HL-60 (cell line): ENCODE results near the gene C15orf61.
A peak's percentile ranks its signal among the peaks of the same experiment; 100 is the strongest.

Experiments used
- DNase-seq, 2 experiments: peaks; one replicate each; pipeline ENCODE4 v3.0.0-alpha.2; 2010 to 2020; ENCODE audit warnings: low read depth in 1 of 2, low spot score in 1 of 2
- H3K27ac ChIP-seq: fragments of 250-450 bp; sonication (Bioruptor Pico); replicated peaks from 2 replicates; pipeline ENCODE4 v1.5.1; 2020; ENCODE audit warnings: mild to moderate bottlenecking, moderate library complexity
- H3K27me3 ChIP-seq: fragments of 250-450 bp; sonication (Bioruptor Pico); 2 replicates; pipeline ENCODE4 v1.5.1; 2021; ENCODE audit warnings: mild to moderate bottlenecking, moderate library complexity; ENCODE audit not compliant: insufficient read depth, poor library complexity, severe bottlenecking
- H3K4me3 ChIP-seq: replicated peaks from 2 replicates; pipeline ENCODE4 v1.5.1; 2011; ENCODE audit warnings: mild to moderate bottlenecking, control low read depth, low read length; ENCODE audit not compliant: insufficient read depth
- GABPA ChIP-seq: IDR thresholded peaks from 2 replicates; pipeline ENCODE4 v1.6.1; 2012; ENCODE audit warnings: low read depth
- POLR2AphosphoS5 ChIP-seq: IDR thresholded peaks from 2 replicates; pipeline ENCODE4 v1.6.1; 2012; ENCODE audit warnings: low read depth
- SPI1 ChIP-seq: IDR thresholded peaks from 2 replicates; pipeline ENCODE4 v1.6.1; 2012; ENCODE audit warnings: low read depth, mild to moderate bottlenecking, borderline replicate concordance
- TF ChIP-seq, protein P1 (sequence below): IDR thresholded peaks from 2 replicates; pipeline ENCODE4 v1.6.1; 2012; ENCODE audit warnings: low read depth; ENCODE audit not compliant: insufficient replicate concordance
- TF ChIP-seq, protein P2 (sequence below): IDR thresholded peaks from one replicate; pipeline ENCODE4 v1.5.1; 2011; ENCODE audit warnings: low read length, control low read depth, inconsistent platforms; ENCODE audit not compliant: insufficient read depth

Gene C15orf61

DNA sequence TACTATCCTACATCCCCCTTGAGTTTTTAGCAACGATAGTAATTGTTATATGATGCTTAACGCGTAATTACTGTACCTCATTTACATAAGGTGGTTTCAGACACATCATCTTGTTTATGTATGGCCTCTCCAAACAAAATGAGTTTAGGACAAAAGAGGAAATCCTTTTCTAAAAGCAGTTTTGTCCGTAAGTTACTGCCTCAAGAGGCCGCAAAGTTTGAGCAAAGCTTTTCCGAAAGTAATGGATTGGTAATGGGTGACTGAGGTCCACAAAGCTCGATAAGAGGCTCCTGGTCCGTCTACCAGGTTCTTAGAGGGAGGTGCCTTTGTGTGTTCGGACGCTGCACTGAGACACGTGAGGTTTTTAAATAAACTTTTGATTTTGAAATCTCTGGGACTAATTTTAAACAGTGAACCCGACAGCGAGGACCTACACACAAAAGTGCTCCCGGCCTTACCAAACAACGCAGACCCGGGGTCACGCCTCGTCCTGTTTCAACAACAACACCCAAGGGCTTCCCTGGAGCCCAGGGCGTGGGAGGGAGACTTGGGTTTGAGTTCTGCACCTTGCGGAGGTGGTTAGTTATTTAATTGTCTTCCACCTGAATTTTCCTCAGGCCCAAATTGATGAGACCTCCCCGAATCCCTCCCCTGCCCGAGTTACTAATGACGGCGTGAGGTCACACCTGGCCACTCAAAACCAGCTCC lies 456 bp upstream of the C15orf61 start:
- no peaks in the 10 kb centered on the region for H3K27me3 ChIP-seq
- H3K27ac ChIP-seq: peak overlapping the region; percentile 81
- DNase-seq: no peak
- peak overlapping the region; percentile 59 for H3K4me3 ChIP-seq
- TF ChIP-seq POLR2AphosphoS5: peak; percentile 43; the same call in 1 of the 2 replicates
- TF ChIP-seq SPI1: peak; percentile 70; the same call in 1 of the 2 replicates
- TF ChIP-seq, protein P1, sequence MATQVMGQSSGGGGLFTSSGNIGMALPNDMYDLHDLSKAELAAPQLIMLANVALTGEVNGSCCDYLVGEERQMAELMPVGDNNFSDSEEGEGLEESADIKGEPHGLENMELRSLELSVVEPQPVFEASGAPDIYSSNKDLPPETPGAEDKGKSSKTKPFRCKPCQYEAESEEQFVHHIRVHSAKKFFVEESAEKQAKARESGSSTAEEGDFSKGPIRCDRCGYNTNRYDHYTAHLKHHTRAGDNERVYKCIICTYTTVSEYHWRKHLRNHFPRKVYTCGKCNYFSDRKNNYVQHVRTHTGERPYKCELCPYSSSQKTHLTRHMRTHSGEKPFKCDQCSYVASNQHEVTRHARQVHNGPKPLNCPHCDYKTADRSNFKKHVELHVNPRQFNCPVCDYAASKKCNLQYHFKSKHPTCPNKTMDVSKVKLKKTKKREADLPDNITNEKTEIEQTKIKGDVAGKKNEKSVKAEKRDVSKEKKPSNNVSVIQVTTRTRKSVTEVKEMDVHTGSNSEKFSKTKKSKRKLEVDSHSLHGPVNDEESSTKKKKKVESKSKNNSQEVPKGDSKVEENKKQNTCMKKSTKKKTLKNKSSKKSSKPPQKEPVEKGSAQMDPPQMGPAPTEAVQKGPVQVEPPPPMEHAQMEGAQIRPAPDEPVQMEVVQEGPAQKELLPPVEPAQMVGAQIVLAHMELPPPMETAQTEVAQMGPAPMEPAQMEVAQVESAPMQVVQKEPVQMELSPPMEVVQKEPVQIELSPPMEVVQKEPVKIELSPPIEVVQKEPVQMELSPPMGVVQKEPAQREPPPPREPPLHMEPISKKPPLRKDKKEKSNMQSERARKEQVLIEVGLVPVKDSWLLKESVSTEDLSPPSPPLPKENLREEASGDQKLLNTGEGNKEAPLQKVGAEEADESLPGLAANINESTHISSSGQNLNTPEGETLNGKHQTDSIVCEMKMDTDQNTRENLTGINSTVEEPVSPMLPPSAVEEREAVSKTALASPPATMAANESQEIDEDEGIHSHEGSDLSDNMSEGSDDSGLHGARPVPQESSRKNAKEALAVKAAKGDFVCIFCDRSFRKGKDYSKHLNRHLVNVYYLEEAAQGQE: no peak
- TF ChIP-seq GABPA: no peak
- TF ChIP-seq, protein P2, sequence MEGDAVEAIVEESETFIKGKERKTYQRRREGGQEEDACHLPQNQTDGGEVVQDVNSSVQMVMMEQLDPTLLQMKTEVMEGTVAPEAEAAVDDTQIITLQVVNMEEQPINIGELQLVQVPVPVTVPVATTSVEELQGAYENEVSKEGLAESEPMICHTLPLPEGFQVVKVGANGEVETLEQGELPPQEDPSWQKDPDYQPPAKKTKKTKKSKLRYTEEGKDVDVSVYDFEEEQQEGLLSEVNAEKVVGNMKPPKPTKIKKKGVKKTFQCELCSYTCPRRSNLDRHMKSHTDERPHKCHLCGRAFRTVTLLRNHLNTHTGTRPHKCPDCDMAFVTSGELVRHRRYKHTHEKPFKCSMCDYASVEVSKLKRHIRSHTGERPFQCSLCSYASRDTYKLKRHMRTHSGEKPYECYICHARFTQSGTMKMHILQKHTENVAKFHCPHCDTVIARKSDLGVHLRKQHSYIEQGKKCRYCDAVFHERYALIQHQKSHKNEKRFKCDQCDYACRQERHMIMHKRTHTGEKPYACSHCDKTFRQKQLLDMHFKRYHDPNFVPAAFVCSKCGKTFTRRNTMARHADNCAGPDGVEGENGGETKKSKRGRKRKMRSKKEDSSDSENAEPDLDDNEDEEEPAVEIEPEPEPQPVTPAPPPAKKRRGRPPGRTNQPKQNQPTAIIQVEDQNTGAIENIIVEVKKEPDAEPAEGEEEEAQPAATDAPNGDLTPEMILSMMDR: no peak

DNA sequence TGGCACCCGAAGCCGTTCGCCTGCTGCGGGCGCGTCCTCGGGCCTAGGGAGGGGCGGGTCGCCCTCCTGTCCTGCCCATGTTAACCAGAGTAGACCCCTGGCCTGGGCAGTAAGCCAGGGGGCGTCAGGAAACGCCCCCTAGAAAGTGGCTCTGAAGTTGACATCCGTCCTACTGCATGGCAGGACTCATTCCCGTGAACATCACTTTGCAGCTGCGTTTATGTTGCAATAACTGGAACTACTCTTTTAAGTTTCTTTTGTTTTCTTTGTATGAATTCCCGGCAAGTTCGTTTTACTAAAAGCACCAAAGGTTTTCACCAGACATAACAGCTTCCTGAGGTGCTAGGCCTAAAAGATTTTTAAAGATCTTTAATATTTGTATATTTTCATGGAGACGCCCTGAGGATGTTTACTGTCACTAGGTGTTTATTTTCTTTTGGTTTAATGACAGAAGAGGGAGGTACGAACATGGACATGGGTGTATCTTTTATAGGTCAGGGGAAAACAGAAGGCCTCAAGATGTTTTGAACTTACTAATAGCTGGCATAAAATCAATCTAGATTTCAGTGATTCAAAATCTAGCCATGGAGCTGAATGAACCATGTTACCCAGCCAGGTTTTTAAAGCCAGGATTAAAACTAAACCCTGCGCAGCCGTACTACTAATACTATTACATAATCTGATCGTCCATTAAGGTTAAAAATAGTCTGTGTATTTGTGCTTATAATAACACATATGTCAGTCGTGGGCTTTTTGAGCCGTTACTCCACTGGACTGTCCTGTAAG lies 1.0 kb downstream of the C15orf61 start:
- Histone ChIP-seq H3K27ac (peak overlapping the region; percentile 94), H3K27me3 (no peaks in the 10 kb centered on the region), H3K4me3 (peak overlapping the region; percentile 59)
- DNase-seq: peak in 1 of 2 experiments; percentile 20
- TF ChIP-seq POLR2AphosphoS5 (no peak), GABPA (no peak), SPI1 (no peak)
- TF ChIP-seq, protein P1: no peak
- TF ChIP-seq, protein P2: no peak

DNA sequence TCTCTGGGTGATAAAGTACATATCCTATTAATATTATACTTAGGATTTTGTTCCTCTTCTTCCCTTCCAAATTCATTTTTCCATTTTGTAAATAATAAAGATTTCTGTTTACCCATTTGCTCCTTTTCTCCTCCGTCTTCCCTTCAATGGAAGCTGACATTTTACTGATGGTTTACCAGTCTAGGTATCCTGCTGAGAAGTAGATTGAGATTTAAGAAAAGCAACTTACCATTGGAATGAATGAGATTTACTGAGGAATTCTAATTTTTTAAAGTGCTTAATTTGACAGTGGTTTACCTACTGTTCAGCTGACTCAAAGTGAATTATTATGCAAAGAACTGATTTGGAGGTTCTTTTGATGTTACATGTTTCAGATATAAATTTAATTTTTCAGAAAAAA lies 2.4 kb downstream of the C15orf61 start:
- H3K4me3 ChIP-seq: peak overlapping the region; percentile 59
- no peak for DNase-seq
- TF ChIP-seq, protein P1: no peak
- no peak for TF ChIP-seq GABPA
- TF ChIP-seq SPI1: no peak
- TF ChIP-seq POLR2AphosphoS5: no peak
- TF ChIP-seq, protein P2: no peak

More for the DNA sequence above, 2.4 kb downstream of the C15orf61 start:
- H3K27ac ChIP-seq: 0 out of 2 replicates have a peak overlapping the region, but pooled peaks have one; percentile 94
- no peaks in the 10 kb centered on the region for H3K27me3 ChIP-seq
